ENCODE data around the gene EIF2S2.

EIF2S2 gene

DNA sequence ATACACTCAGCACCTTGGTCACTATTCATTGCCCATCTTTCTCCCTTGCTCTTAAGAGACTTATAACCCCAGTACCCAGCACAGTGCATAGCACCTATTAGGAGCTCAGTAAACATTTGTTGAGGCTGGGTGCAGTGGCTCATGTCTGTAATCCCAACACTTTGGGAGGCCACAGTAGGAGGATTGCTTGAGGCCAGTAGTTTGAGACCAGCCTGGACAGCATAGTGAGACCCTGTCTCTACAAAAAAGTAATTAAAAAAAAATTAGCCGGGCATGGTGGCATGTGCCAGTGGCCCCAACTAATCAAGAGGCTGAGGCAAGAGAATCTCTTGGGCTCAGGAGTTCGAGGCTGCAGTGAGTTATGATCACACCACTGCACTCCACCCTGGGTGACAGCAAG is 8.2 kb upstream of the EIF2S2 start:
- no peak for DNase-seq

DNA sequence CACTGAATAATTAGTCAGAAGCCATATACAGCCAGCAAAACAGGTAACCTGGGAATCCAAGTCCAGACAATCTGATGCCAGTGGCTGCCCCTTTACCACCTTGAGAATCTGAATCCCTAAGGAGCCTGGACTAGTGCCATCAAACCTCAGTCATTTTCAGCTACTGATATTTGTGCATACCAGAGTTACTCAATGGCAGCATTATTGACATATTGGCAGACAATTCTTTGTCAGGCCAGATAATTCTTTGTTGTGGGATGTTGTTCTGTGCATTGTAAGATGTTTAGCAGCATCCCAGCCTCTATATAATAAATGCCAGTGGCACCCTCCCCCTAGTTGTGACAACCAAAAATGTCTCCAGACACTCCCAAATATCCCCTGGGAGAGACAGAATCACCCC is 3.2 kb upstream of the EIF2S2 start:
- no peak for DNase-seq

DNA sequence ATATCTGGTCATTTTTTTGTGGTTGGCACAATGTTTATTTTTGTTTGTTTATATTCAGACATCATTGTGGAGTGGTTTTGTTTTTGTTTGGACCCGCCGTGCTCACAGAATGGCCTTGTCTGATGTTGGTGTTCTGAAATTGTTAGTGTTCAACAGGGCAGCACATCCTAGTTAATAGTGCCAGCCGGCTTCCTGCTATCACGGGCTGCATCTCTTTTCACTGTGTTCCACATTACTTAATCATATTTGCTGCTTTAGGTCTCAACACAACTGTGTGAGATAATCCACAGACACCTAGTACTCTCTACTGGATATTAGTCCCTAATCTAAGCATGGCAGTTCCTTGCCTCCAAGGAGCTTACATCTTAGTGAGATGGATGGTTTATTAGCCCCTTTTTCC is 2.8 kb upstream of the EIF2S2 start:
- no peak for DNase-seq

DNA sequence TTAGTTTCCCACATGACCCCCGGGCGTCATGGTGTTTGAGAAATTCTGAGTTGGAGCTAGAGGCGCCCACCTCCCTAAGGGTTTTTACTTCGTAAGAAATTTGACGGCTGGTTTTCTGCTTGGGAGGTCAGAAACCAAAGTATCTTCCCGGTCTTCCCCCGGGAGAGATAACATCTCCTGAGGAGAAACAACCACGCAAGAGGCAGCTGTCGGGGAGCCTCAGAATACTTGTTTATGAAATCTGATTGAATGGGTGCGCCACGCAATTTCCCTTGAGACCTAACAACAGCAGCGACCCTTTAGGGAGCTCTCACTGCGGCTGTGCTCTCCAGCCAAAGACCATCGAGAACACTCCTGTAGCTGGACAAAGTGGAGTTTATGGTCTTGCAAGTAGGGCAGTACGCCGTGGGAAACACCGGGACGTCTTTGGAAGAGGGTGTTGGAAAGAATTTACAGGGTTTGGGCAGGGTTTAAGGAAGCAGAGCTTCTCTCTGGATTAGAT is 608 bp upstream of the EIF2S2 start:
- no peak for DNase-seq

DNA sequence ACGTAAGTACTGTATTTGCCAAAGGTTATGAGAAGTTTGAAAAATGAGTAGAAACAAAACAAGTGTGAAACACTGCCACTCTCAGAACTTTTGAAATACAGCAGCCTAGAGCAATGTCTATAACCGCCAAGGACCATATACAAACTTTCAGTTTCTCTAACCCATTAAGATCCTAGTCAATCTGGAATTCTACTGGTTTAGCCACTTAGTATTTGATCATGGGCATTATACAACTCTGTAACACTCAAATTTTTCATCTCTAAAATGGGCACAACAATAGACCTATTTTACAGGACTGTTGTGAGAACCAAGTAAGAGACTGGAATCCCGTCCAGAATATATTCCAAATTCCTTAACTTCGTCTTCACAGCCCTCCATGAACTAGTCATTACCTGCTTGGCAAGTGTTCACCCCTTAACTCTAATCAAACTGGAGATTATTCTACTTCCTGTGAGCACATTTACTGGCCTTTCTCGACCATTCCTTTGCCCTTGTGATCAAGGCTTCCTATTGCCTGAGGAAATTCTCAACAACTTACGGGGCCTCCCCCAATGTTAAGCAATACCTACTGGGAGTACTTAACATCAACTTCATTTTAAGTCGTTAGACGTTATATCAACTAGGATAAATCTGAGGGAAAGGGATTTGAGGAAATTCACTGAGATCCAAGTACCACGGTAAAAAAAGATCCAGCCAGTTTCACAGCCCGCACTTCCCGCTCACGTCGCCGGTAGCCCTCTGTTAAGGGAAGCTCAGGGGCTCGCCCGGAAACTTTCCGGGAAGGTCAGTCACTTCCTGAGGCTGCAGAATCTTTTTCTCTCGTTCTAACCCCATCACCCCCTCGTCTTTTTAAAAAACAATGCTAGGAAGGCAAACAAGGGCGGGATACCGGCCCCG is 1.1 kb downstream of the EIF2S2 start:
- DNase-seq, result no peak

DNA sequence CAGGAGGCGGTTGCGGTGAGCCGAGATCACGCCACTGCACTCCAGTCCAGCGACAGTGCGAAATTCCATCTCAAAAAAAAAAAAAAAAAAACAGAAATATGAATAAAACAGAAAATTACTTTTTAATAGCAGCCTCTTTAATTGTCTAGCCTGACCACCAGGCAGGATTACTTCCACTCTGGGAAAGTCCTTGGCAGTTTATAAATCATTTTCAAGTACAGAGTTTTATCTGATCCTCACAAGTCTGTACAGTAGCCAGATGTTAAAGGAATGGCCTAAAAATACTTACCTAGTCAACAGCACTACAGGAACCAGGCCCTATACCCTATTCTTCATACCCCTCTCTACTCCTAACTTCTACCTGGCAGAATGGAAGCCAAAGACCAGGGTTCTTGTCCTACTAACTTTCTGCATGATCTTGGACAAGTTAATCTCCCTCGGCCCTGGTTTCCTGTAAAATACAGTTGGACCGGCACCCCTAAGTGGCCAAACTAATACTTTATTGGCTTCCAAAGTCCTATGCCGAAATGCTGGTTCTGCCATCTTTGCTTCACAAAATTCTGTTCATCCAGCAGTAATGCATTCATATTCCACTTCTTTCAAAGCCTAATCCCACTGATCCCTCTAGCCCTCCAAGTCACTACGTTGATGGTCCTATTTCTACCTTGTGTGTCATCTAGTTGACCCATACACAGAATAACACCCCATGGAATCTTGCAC is 1.9 kb downstream of the EIF2S2 start:
- DNase-seq, result no peak

DNA sequence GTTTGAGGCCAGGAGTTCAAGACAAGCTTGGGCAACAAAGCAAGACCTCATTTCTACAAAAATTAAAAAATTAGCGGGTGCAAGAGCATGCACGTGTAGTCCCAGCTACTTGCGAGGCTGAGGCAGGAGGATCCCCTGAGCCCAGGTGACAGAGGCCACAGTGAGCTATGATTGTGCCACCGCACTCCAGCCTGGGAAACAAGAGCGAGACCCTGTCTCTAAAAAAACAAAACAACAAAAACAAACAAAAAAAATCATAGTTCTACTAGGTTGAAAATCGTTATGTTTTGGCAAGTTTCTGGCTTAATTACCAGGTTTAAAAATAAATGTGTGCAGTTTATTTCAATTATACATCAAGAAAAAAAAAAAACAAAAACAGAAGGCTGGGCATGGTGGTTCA is 2.6 kb downstream of the EIF2S2 start:
- DNase-seq, result no peak

DNA sequence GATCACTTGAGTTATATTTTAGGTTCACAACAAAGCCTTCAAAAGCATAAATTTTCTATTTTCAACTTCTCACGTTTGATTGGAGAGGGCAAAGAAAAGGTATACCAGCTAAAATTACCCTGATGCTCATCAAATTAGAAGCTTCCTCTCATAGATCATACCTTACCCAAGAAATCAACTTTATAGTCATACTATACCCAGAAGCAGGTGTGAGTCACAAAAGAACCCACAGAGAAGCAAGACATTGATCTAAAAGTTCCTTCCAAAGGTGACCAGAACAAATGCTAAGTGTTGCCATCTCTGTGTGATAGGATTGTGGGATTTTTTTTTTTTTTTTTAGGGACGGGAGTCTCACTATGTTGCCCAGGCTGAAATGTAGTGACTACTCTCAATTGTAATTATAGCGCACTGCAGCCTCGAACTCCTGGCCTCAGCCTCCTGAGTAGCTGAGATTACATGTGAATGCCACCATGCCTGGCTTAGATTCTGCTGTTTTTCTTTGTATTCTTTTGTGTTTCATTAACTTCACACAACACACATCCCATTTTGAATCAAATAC is 3.3 kb downstream of the EIF2S2 start:
- DNase-seq, result no peak

DNA sequence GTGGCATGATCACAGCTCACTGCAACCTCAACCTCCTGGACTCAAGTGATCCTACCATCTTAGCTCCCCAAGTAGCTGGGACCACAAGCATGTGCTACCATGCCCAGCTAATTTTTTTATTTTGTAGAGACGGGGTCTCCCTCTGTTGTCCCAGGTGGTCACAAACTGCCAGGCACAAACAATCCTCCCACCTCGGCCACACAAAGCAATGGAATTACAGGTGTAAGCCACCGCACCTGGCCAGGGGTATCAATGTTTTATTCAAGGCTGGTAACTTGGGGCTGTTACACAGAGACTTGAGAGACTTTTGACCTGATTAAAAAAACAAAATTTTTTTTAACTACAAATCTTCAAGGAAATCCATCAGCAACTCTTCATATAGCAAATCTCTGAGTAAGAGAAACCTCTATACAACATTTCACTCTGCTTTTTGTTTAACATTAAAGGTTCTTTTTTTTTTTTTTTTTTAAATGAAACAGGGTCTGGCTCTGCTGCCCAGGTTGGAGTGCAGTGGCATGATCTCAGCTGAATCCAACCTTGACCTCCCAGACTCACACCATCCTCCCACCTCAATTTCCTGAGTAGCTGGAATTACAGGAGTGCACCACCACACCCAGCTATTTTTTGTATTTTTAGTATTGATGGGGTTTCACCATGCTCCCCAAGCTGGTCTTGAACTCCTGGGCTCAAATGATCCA is 5.9 kb downstream of the EIF2S2 start:
- no peak for DNase-seq

DNA sequence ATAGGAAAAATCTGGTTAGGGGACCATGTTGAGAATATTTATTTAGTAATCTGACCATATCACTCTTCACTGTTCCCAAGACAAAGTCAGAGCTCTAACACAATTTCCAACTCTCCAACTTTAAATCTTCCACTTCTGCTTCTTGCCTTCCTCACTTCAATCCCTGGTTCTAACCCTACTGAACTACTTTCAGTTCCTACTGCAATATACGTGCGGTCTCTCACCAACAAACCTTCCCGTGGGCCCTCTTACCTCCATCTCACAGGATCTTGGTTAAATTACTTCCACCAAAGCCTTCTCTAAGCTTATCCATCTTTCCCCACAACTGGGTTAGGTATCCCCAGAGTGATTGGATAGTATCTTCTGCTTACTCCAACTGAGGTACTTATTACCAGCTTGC is 8.0 kb downstream of the EIF2S2 start:
- DNase-seq, result no peak

DNA sequence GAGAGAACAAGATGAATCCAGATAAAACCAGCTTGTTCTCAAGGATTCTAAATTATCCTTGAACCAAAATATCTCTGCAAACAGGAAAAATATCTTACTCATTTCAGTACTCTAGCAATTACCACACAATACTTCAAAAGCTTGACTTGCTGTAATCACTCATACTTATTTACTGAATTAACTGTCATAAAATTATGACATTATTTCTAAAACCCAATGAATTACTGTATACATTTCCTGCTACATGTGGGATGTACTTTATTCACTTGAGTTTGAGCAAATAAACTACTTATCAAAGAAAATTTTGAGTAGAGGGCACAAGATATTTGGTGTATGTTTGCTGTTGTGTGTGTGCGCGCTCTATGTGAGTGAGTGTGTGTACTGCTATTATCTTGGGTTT is 9.7 kb downstream of the EIF2S2 start:
- no peak for DNase-seq

DNA sequence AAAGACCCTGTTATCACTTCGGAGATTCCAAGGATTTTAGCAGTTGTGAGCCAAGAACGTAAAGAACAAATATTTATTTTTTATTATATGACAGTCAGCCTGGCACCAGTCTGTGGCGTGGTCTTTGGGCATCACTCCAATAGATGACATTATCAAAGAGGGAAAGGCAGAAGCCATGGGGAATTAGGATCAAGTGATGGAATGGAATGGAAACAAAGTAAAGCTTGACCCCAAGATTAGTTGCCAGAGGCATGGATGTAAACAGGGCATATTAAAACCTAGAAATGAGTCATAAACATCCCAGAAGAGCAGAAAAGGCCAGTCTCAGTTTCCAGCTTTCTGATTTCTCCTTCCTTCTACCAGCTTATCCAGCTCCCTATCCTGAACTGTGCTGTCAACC is 11.5 kb downstream of the EIF2S2 start:
- no peak for DNase-seq

DNA sequence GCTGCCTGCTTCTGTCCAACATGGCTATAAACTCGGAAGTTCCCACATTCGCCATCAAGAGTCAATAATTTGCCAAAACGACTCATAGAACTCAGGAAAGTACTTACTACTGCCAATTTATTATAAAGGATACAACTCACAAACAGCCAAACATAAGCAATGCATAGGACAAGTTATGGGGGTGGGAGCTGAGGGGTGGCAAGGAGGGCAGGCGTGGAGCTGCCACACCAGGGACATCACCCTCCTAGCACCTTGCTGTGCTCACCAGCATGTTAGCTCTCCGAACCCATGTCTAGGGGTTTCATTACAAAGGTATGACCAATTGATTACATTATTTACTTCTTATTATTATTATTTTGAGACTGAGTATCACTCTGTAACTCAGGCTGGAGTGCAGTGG is 12.4 kb downstream of the EIF2S2 start:
- no peak for DNase-seq

DNA sequence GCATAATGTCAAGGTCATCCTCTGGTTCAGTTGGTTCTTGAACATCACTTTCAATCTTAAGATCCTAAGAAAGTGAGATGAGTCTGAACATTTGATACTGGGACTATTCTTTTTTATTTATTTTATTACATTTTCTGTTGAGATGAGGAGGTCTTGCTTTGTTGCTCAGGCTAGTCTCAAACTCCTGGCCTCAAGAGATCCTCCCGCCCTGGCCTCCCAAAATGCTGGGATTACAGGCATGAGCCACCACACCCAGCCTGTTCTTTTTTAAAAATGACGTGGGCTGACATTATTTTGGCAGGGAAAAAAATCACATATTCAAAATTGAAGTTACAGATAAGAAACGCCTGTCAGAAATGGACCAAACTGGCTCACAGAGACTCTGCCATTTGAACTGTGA is 13.5 kb downstream of the EIF2S2 start:
- no peak for DNase-seq

DNA sequence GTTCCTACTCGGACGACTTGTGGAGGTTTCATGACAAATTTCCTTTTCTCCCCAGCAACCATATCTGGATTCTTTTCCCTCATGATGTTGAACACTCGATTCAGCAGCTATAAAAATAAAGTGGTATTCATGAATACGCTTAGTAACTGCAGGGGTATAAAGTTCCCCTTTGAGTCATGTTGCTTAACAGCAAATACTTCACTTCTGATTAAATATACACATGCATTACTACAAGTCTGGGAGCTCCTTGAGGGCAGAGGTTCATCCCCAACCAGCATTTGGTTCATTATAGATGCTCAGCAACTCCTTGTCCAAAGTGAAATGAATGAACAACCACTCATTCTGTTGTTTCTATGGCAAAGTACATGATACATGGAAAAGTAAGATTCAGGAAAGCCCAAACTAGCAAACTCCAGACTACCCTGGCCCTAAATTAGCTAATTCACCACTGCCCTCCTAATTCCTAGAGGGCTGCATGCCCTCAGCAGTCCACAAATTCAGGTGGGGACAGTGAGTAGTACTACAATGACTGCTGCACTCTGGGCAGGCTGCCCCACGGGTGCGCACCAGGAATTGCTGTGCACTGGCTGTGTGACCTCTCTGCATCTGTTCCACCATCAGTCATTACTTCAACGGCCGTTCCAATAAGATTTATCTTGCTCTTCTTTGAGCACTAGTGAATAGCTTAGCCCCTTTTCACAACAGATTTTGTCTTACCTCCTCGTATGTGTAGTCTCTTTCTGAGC is 15.2 kb downstream of the EIF2S2 start:
- no peak for DNase-seq

DNA sequence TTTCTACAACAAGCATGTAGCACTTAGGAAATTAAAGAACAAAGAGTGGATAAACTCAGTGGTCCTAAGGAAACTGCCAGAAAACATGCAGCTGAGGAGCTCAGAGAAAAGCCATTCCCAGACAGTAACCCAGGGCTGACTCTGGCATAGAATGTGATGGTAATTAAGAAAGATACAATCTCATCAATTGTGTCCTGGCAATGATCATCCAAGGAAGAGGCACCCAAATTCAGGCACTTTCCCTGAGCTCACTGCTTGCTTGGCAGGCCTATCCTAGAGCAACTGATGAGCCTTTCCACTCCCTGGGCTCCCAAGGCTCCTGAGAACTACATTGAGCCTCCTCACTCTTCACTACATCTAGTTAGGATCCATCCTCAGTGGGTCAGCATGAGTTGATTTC is 16.2 kb downstream of the EIF2S2 start:
- DNase-seq, result no peak

DNA sequence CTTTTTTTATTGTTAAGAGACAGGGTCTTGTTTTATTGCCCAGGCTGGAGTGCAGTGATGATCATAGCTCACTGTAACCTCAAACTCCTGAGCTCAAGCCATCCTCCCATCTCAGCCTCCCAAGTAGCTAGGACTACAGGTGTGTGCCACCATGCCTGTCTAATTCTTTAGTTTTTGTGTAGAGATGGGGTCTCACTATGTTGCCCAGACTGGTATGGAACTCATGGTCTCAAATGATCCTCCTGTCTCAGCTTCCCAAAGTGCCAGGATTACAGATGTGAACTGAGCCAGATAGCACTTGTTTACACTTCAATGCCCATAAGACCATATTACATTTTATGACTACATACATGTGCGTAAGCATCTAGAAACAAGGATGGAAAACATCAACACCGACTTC is 18.1 kb downstream of the EIF2S2 start:
- DNase-seq, result no peak

DNA sequence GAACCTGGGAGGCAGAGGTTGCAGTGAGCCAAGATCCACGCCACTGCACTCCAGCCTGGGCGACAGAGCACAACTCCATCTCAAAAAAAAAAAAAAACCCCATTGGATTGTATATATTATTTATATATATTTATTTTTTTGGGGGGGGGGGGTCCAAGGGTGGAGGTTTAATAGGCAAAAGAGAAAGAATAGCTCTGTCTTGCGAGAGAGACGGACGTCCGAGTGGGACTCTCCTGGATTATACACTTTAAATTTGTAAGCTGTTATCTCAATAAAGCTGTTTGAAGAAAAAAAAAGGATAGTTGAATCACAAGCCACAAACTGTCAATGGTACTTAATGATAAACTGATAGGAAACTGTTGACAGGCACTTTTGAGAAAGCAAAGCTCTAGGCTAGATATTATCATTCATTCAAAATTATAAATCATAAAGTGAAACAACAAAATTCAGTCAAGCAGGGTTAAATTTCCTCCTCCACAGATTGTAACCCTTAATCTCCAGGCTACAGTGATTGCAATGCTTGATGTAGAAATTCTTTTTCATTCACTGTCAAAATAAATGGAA is 20.3 kb downstream of the EIF2S2 start:
- no peak for DNase-seq

DNA sequence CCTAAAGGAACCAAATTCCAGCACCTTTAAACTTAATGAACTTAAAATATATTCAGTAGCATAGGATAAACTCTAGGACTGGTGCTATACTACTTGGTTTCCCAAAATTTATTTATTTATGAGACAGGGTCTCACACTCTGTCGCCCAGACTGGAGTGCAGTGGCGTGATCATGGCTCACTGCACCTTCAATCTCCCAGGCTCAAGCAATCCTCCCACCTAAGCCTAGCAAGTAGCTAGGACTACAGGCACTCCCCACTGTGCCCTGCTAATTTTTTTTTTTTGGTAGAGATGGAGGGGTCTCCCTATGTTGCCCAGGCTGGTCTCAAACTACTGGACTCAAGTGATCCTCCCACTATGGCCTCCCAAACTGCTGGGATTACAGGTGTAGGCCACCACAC is 21.4 kb downstream of the EIF2S2 start:
- no peak for DNase-seq

DNA sequence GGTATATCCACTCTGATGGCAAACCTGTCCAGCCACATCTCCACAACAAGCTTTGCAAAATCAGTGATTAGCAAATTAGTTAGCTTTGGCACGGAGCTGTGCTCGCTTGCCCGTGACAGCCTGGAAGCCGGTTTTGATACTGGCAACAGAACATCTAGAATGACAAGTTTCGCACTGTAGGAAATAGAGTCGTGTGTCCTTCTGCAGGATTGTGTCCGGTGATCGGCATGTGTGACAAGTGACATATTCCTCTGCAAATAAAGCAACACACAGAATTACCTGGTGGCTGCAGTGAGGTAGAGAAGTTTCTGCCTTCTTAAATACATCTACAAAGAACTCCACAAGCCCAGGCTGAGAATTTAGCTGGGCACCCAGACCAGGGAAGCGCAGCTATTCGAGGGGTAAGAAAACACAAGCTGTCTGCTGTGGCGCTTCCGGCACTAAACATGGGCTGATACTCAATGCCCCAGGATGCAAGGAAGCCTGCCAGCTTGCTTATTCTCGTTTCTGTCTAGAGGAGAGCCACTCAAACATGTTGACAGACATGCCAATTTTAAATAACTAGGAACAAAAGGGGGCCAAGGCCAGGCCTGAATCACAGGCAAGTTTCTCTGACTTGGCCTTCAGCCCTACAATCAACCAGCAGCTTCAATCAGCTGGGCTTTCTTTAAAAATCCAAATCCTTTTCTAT is 22.2 kb downstream of the EIF2S2 start:
- no peak for DNase-seq

DNA sequence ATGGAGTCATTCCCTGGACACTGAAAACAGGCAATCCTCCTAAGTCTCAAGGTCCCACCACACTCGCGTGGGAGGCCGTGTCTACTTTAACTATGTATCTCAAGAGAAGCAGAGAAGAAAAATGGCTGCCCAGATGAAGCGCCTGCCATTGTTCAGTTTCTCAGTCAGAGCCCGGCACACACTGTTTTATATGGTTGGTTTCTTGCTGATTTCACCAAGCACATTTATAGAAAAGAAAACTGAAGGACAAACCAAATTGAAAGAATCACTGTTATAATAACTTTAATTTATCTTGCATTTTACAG is 22.9 kb downstream of the EIF2S2 start:
- no peak for DNase-seq

Measured in NCI-H1436 treated with DMSO at 0.1 percent for 48 hours (cell line).